Measurements from ENCODE around the gene MATN4.

Gene MATN4

GRCh38 chr20:45329497-45330319 lies 21.6 kb upstream of the MATN4 start:
- no peaks in the 10 kb centered on the region for H3K9me2 ChIP-seq (replicated peaks; ENCODE audit: insufficient read depth, low read length)
- H4K20me1 ChIP-seq (ENCODE audit: insufficient read depth, low read length) = no peaks in the 10 kb centered on the region
- no peaks in the 10 kb centered on the region for H3K36me3 ChIP-seq (replicated peaks; ENCODE audit: insufficient read depth, low read length)
- no peak overlapping the region for H3K4me2 ChIP-seq (ENCODE audit: low read depth, low read length)
- TF ChIP-seq EZH2 (optimal IDR thresholded peaks at IDR 0.05; ENCODE audit: low read depth, low read length) (no peak), CTCF (IDR thresholded peaks at IDR 0.05; ENCODE audit: low read length) (no peak), EZH2phosphoT487 (IDR thresholded peaks at IDR 0.05; ENCODE audit: low read length) (no peak)
- no peaks in the 10 kb centered on the region for H3K4me1 ChIP-seq (ENCODE audit: low read length)
- H3K9ac ChIP-seq (ENCODE audit: low read length) = no peak overlapping the region
- H3K27ac ChIP-seq (ENCODE audit: low read length) = no peak overlapping the region
- no peaks in the 10 kb centered on the region for H3K27me3 ChIP-seq (replicated peaks; ENCODE audit: insufficient read depth, low read length)
- H3K4me3 ChIP-seq (ENCODE audit: low read length) = no peak overlapping the region
- no peaks in the 10 kb centered on the region for H3F3A ChIP-seq (ENCODE audit: insufficient read depth, low read length)
- H3K79me2 ChIP-seq (ENCODE audit: low read length) = no peaks in the 10 kb centered on the region
- H3K9me3 ChIP-seq (replicated peaks; ENCODE audit: insufficient read depth, low read length) = no peaks in the 10 kb centered on the region
- DNase-seq = no peak
- H2AFZ ChIP-seq (ENCODE audit: low read length) = no peak overlapping the region

- H3K9me2 ChIP-seq (replicated peaks; ENCODE audit: insufficient read depth, low read length) = no peaks in the 10 kb centered on the region
- H3K4me3 ChIP-seq (ENCODE audit: low read length) = no peak overlapping the region
- no peaks in the 10 kb centered on the region for H3F3A ChIP-seq (ENCODE audit: insufficient read depth, low read length)
- no peak overlapping the region for H3K9ac ChIP-seq (ENCODE audit: low read length)
- TF ChIP-seq CTCF (IDR thresholded peaks at IDR 0.05; ENCODE audit: low read length) (no peak), EZH2phosphoT487 (IDR thresholded peaks at IDR 0.05; ENCODE audit: low read length) (no peak), EZH2 (optimal IDR thresholded peaks at IDR 0.05; ENCODE audit: low read depth, low read length) (no peak)
- DNase-seq = no peak
- no peaks in the 10 kb centered on the region for H3K79me2 ChIP-seq (ENCODE audit: low read length)
- no peaks in the 10 kb centered on the region for H3K27me3 ChIP-seq (replicated peaks; ENCODE audit: insufficient read depth, low read length)
- no peak overlapping the region for H3K27ac ChIP-seq (ENCODE audit: low read length)
- H3K4me2 ChIP-seq (ENCODE audit: low read depth, low read length) = no peak overlapping the region
- no peak overlapping the region for H2AFZ ChIP-seq (ENCODE audit: low read length)
- no peaks in the 10 kb centered on the region for H3K4me1 ChIP-seq (ENCODE audit: low read length)
- H4K20me1 ChIP-seq (ENCODE audit: insufficient read depth, low read length) = no peaks in the 10 kb centered on the region
- H3K36me3 ChIP-seq (replicated peaks; ENCODE audit: insufficient read depth, low read length) = no peaks in the 10 kb centered on the region
- H3K9me3 ChIP-seq (replicated peaks; ENCODE audit: insufficient read depth, low read length) = no peaks in the 10 kb centered on the region
Measured at GRCh38 chr20:45328451-45328850, 20.4 kb upstream of the MATN4 start.

- DNase-seq = no peak
- Histone ChIP-seq H2AFZ (ENCODE audit: low read length) (no peak overlapping the region), H3K79me2 (ENCODE audit: low read length) (no peaks in the 10 kb centered on the region), H3K4me1 (ENCODE audit: low read length) (peaks cover 5% of the 10 kb centered on the region), H3K9me2 (replicated peaks; ENCODE audit: insufficient read depth, low read length) (no peaks in the 10 kb centered on the region), H3F3A (ENCODE audit: insufficient read depth, low read length) (peaks cover 5% of the 10 kb centered on the region; the same call in 1 of the 2 replicates), H3K9me3 (replicated peaks; ENCODE audit: insufficient read depth, low read length) (no peaks in the 10 kb centered on the region), H3K9ac (ENCODE audit: low read length) (no peak overlapping the region), H3K27ac (ENCODE audit: low read length) (no peak overlapping the region), H4K20me1 (ENCODE audit: insufficient read depth, low read length) (no peaks in the 10 kb centered on the region), H3K27me3 (replicated peaks; ENCODE audit: insufficient read depth, low read length) (no peaks in the 10 kb centered on the region), H3K4me3 (ENCODE audit: low read length) (no peak overlapping the region), H3K4me2 (ENCODE audit: low read depth, low read length) (no peak overlapping the region), H3K36me3 (replicated peaks; ENCODE audit: insufficient read depth, low read length) (no peaks in the 10 kb centered on the region)
- TF ChIP-seq CTCF (IDR thresholded peaks at IDR 0.05; ENCODE audit: low read length) (no peak), EZH2phosphoT487 (IDR thresholded peaks at IDR 0.05; ENCODE audit: low read length) (no peak), EZH2 (optimal IDR thresholded peaks at IDR 0.05; ENCODE audit: low read depth, low read length) (no peak)
Measured at GRCh38 chr20:45325371-45325770, 17.3 kb upstream of the MATN4 start.

All from MM.1S (cell line).